Activated CD8-positive, alpha-beta T cell treated with anti-CD3 and anti-CD28 coated beads for 36 hours (primary cell): ENCODE results near the gene SLC7A1. TPM values are rescaled to one million over a fixed set of nuclear protein-coding genes. Genes with fewer than 3 reads are reported as not detected.

Source experiments
- ATAC-seq: fragments of 200-7000 bp; cut with Tn5 transposase; one replicate; pipeline ENCODE4 v1.10.0; 2021; ENCODE audit warnings: mild to moderate bottlenecking, moderate library complexity
- CTCF ChIA-PET: fragments of 350-600 bp; sonication (Branson Sonifier 250); formaldehyde crosslinking; loops from one replicate; lab custom pipeline; 2021; ENCODE audit warnings: antibody characterized with exemption; lab: Charles Lee
- POLR2A ChIA-PET: fragments of 350-600 bp; sonication (Branson Sonifier 250); formaldehyde crosslinking; loops from one replicate; lab custom pipeline; 2021; ENCODE audit warnings: antibody characterized with exemption; lab: Charles Lee
- DNase-seq: peaks from one replicate; pipeline ENCODE4 v3.0.0-alpha.2; 2020
- H3K27ac Mint-ChIP-seq: one replicate; pipeline ENCODE4 v1.8.0; 2021; ENCODE audit warnings: mild to moderate bottlenecking, mixed read lengths
- H3K27me3 Mint-ChIP-seq: one replicate; pipeline ENCODE4 v1.8.0; 2021; ENCODE audit warnings: mixed read lengths
- H3K36me3 Mint-ChIP-seq: one replicate; pipeline ENCODE4 v1.8.0; 2021; ENCODE audit warnings: low read depth, mixed read lengths
- H3K4me1 Mint-ChIP-seq: one replicate; pipeline ENCODE4 v1.8.0; 2021; ENCODE audit warnings: low read depth, mixed read lengths
- H3K4me3 Mint-ChIP-seq: one replicate; pipeline ENCODE4 v1.8.0; 2021; ENCODE audit warnings: mild to moderate bottlenecking, moderate library complexity, mixed read lengths
- H3K9me3 Mint-ChIP-seq: one replicate; pipeline ENCODE4 v1.8.0; 2021; ENCODE audit warnings: mixed read lengths
- CTCF ChIP-seq: fragments of 200-600 bp; IDR thresholded peaks from one replicate; pipeline ENCODE4 v1.8.0; 2022; ENCODE audit warnings: antibody characterized with exemption, mild to moderate bottlenecking
- intact Hi-C: fragments of 100-400 bp; cut with micrococcal nuclease; formaldehyde crosslinking; loops from one replicate; pipeline ENCODE4 v1.10.0; 2022
- total RNA-seq, 2 experiments: library from RNA; stranded (reverse); gene quantifications; one replicate each; pipeline ENCODE4 v1.2.3, GENCODE V29; 2021

SLC7A1 gene
- total RNA-seq, 2 experiments from 2014 or later, result 119 to 124 TPM

GRCh38 chr13:29621051-29621800, 25.7 kb upstream of the SLC7A1 start:
- peaks cover 25% of the 10 kb centered on the region for H3K27me3 Mint-ChIP-seq
- peaks cover under 1% of the 10 kb centered on the region for H3K9me3 Mint-ChIP-seq
- ATAC-seq, result no peak
- CTCF ChIA-PET, result no interaction called here
- intact Hi-C loops, result no loop called here
- DNase-seq, result no peak
- H3K4me1 Mint-ChIP-seq, result no peaks in the 10 kb centered on the region
- H3K27ac Mint-ChIP-seq, result no peak overlapping the region
- H3K4me3 Mint-ChIP-seq, result no peak overlapping the region
- TF ChIP-seq CTCF, result no peak
- POLR2A ChIA-PET, result no interaction called here
- no peaks in the 10 kb centered on the region for H3K36me3 Mint-ChIP-seq

- POLR2A ChIA-PET, result no interaction called here
- Mint-ChIP-seq H3K27ac (no peak overlapping the region), H3K36me3 (no peaks in the 10 kb centered on the region), H3K4me1 (no peaks in the 10 kb centered on the region), H3K4me3 (no peak overlapping the region), H3K9me3 (peaks cover 1% of the 10 kb centered on the region), H3K27me3 (peaks cover 31% of the 10 kb centered on the region)
- no peak for TF ChIP-seq CTCF
- DNase-seq (no peak), ATAC-seq (no peak)
- CTCF ChIA-PET, result no interaction called here
- intact Hi-C loops, result no loop called here
Measured at GRCh38 chr13:29619995-29620394, 24.5 kb upstream of the SLC7A1 start.

- no peak for TF ChIP-seq CTCF
- H3K27ac Mint-ChIP-seq, result no peak overlapping the region
- intact Hi-C loops, result no loop called here
- no peaks in the 10 kb centered on the region for H3K36me3 Mint-ChIP-seq
- no peak for DNase-seq
- H3K4me3 Mint-ChIP-seq, result no peak overlapping the region
- H3K9me3 Mint-ChIP-seq, result peaks cover 1% of the 10 kb centered on the region
- peaks cover 45% of the 10 kb centered on the region for H3K27me3 Mint-ChIP-seq
- ChIA-PET POLR2A (no interaction called here), CTCF (no interaction called here)
- no peak for ATAC-seq
- no peaks in the 10 kb centered on the region for H3K4me1 Mint-ChIP-seq
Measured at GRCh38 chr13:29613101-29613500, 17.6 kb upstream of the SLC7A1 start.

- intact Hi-C loops, result no loop called here
- ChIA-PET CTCF (no interaction called here), POLR2A (no interaction called here)
- no peaks in the 10 kb centered on the region for H3K36me3 Mint-ChIP-seq
- no peaks in the 10 kb centered on the region for H3K9me3 Mint-ChIP-seq
- ATAC-seq (no peak), DNase-seq (no peak)
- peaks cover 11% of the 10 kb centered on the region for H3K27me3 Mint-ChIP-seq
- no peak for TF ChIP-seq CTCF
- H3K4me1 Mint-ChIP-seq, result no peaks in the 10 kb centered on the region
- no peak overlapping the region for H3K27ac Mint-ChIP-seq
- no peak overlapping the region for H3K4me3 Mint-ChIP-seq
Measured at GRCh38 chr13:29607465-29607864, 12.0 kb upstream of the SLC7A1 start.

GRCh38 chr13:29605860-29606526, 10.5 kb upstream of the SLC7A1 start:
- ATAC-seq (no peak), DNase-seq (no peak)
- Mint-ChIP-seq H3K4me3 (no peak overlapping the region), H3K9me3 (no peaks in the 10 kb centered on the region), H3K27me3 (peaks cover 6% of the 10 kb centered on the region), H3K4me1 (no peaks in the 10 kb centered on the region), H3K36me3 (no peaks in the 10 kb centered on the region), H3K27ac (no peak overlapping the region)
- intact Hi-C loops, result no loop called here
- no peak for TF ChIP-seq CTCF
- POLR2A ChIA-PET, result interaction anchor here (1.2 kb wide), 2 partner anchors 9 to 11 kb away, joined by 3 read pairs; partner anchors contain the start of gene SLC7A1
- CTCF ChIA-PET, result interaction anchor here (1.0 kb wide), 1 partner anchor 97 kb away, joined by 3 read pairs; no protein-coding TSS in a partner anchor
